GM19240 (cell line): ENCODE measurements around the gene DNAH2.

ENCODE experiments used
- DNase-seq: peaks from one replicate; pipeline ENCODE4 v3.0.0; 2011; ENCODE audit warnings: low spot score; ENCODE audit not compliant: insufficient read length

Gene DNAH2

GRCh38 chr17:7837408-7838088 is 120.0 kb downstream of the DNAH2 start:
- DNase-seq, result no peak

GRCh38 chr17:7838090-7839075 is 120.8 kb downstream of the DNAH2 start:
- no peak for DNase-seq

DNA sequence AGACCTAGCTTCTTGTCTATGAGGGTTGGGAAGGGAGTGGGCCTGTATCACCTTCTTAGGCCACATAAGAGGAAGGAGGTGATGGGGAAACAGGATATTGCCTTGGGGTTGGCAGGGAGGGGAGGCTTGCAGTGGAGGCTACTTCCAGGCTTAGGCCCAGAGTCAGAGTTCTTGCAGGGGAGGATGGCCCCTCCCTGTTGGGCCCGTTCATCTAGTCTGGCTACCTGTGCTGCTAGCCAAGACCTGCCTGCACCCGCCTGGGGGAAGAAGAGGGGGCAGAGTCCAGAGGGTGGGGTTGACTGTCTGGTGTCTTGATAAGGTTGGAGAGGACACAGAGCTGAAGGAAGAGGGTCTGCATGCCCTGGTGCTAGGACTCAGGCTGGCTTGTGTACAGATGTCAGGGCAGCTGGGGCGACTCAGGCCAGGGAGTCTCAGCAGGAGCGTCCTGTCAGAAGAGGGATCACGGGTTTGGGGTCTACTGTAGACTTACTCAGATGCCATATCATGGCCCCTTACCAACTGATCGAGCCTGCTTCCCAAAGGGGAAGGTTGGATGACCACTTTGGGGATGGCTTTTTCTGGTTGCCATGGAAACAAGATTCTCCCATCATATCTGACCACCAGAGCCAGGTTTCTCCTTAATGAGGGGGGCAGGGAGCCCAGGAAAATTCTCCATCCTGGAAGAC is 121.8 kb downstream of the DNAH2 start:
- DNase-seq, result no peak

GRCh38 chr17:7839876-7840261 is 122.3 kb downstream of the DNAH2 start:
- no peak for DNase-seq

- no peak for DNase-seq
Measured at GRCh38 chr17:7840441-7840840, 122.9 kb downstream of the DNAH2 start.

GRCh38 chr17:7840875-7841274 is 123.3 kb downstream of the DNAH2 start:
- DNase-seq, result no peak

GRCh38 chr17:7841396-7841914 is 123.9 kb downstream of the DNAH2 start:
- no peak for DNase-seq

GRCh38 chr17:7841915-7842379 is 124.4 kb downstream of the DNAH2 start:
- no peak for DNase-seq

DNA sequence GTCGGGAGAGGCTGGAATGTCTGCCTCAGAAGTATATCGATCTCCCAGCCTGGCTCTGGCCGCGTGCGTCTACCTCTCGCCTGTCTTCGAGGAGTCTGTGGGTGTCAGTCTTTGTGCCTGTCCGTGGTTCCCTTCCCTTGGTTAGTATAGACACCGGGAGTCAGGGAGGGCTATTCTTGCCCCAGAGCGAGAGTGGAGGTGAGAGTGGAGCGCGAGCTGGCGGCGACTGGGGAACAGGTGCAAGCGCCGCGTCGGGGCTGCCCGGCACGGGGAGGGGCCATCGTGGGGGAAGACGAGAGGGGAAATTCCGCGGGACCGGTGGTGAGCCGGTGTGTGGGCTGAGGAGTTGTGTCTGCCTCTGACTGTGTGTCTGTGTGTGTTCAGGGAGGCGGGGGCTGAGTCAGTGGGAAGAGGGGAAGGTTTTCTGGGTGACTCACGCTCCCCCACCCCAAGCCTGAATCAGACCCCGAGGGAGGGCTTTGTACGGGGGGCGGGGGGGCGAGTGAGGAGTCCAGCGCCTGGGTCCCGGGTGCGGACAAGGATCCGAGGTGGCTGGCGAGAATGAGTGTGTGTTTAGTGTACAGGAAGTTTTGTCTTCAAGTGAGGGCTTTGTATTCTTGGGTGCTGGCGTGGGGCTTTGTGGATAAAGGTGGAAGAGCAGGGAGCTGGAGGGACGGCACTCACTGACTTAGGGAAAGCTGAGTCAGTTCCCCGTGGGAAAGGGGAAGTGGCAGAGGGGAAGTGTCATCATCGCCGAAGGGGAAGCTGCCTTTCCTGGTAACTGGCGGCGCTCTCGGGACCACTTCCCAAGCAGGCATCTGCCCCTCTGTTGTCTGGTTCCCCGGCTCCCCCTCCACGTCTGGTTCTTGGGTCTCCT is 125.1 kb downstream of the DNAH2 start:
- DNase-seq, result no peak

DNA sequence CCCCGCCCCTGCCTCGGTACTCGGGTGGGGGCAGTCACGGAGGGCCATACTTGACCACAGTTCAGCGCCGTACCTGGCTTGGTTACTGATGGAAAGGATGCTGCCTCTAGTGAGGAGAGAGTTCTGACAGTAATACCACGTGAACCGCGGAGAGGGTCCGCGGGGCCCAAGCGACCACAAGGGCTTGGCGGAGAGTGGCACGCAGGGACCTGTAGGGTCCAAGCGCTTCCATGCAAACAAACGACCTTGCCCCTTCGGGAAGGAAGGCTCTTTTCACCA is 125.7 kb downstream of the DNAH2 start:
- no peak for DNase-seq

DNA sequence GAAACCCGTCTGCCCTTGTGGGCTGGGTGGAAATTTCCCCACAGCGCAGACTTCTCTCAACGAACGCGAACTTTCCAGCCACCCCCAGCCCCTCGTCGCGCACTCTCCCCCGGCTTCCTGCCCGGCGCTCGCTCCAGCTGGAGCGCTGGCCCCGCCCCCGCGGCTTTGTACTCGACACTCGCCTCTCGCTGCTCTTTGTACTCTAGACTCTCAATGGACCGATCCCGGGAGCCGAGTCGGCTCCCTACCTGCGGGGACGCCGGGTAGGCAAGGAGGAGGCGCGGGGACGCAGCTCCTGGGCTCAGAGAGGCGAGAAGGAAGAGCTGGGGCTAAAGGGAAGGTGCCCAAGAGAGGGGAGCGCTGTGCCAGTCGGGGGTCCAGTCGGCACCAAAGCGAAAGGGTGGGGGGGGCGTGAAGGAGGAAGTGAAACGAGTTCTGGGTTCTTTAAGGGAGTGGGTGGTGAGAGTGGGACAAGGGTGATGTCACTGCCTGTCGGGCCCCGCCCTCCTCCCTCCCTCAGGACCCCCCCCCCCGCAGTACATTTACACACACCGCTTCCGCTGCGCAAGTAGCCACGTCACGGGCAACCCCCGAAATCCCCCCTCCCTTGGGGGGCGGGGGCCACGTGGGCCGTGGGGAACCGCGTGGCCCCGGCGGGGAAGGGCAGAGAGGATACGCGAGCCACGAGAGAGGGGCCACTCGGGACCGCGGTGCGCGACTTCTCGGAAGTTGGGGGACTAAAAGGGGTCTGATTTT is 126.2 kb downstream of the DNAH2 start:
- DNase-seq, result peak; percentile 83

- peak; percentile 96 for DNase-seq
Measured at GRCh38 chr17:7844292-7845154, 127.0 kb downstream of the DNAH2 start.

DNA sequence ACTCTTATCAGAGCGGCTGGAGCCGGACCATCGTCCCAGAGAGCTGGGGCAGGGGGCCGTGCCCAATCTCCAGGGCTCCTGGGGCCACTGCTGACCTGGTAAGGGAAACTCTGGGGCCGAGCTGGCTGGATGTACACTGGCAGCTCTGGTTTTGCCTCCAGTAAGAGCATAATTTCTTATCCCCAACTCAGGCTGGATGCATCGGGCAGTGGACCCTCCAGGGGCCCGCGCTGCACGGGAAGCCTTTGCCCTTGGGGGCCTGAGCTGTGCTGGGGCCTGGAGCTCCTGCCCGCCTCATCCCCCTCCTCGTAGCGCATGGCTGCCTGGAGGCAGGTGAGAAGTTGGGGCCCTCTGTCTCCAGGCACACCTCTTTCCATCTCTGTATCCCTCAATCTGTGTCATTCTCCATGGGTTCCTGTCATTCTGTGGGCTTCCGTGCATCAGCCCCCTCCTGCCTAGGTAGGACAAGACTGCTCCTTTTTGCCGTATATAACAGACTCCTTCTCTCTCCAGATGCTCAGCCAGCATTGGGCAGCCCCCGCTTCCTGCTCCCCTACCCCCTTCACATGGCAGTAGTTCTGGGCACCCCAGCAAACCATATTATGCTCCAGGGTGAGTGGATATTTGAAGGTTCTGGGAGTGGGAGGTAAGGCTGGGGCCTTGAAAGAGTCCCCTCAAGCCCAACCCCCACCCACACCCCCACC is 128.0 kb downstream of the DNAH2 start:
- no peak for DNase-seq

DNA sequence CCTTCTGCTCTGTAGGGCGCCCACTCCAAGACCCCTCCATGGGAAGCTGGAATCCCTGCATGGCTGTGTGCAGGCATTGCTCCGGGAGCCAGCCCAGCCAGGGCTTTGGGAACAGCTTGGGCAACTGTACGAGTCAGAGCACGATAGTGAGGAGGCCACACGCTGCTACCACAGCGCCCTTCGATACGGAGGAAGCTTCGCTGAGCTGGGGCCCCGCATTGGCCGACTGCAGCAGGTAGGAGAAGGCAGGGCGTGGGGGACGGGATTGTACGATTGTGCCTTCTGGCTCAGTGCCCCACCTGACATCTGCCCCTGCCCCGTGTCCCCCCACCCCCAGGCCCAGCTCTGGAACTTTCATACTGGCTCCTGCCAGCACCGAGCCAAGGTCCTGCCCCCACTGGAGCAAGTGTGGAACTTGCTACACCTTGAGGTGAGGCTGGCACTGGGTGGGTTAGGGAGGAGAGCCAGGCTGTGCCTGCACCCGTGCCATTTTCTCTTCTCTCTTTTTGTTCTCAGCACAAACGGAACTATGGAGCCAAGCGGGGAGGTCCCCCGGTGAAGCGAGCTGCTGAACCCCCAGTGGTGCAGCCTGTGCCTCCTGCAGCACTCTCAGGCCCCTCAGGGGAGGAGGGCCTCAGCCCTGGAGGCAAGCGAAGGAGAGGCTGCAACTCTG is 128.7 kb downstream of the DNAH2 start:
- no peak for DNase-seq

GRCh38 chr17:7846765-7847661 is 129.5 kb downstream of the DNAH2 start:
- no peak for DNase-seq

- no peak for DNase-seq
Measured at GRCh38 chr17:7848131-7848579, 130.6 kb downstream of the DNAH2 start.

DNA sequence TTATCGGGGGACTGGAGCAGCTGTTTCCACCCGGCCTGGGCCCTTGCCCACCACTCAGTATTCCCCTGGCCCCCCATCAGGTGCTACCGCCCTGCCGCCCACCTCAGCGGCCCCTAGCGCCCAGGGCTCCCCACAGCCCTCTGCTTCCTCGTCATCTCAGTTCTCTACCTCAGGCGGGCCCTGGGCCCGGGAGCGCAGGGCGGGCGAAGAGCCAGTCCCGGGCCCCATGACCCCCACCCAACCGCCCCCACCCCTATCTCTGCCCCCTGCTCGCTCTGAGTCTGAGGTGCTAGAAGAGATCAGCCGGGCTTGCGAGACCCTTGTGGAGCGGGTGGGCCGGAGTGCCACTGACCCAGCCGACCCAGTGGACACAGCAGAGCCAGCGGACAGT is 131.2 kb downstream of the DNAH2 start:
- no peak for DNase-seq
